ENCODE data around the gene NDUFS5.
"Not testable (repeated sequence)": the region's sequence is repeated elsewhere in the genome, so short reads cannot be mapped to it uniquely, and the experiment has no call there.

- TF ChIP-seq CTCF (IDR thresholded peaks at IDR 0.05); ZFX (IDR thresholded peaks at IDR 0.05; ENCODE audit: borderline replicate concordance): not testable (repeated sequence)
These were observed 29.1 kb downstream of the NDUFS5 start for GRCh38 chr1:39055213-39055710.
